Body of pancreas (tissue), 4 donors: ENCODE results near the gene SRSF4. TPM values are rescaled to one million over a fixed set of nuclear protein-coding genes. Genes with fewer than 3 reads are reported as not detected.

ENCODE experiments used
- ATAC-seq: fragments of 150-250 bp; one replicate; pipeline ENCODE4 v1.9.1; 2016
- DNase-seq, 4 donors: peaks; one replicate each; pipeline ENCODE4 v3.0.0-alpha.2; 2019
- H3K27ac ChIP-seq, 4 donors: fragments of 200-600 bp; sonication (generic); 1 replicate in 3 of 4; 2 replicates in 1 of 4; pipeline versions ENCODE4 v1.5.1 to v1.6.1; 2016 to 2019; ENCODE audit warnings: mild to moderate bottlenecking in 1 of 4, mixed read lengths in 1 of 4, moderate library complexity in 1 of 4
- H3K27me3 ChIP-seq, 2 donors: fragments of 200-600 bp; sonication (generic); one replicate each; pipeline ENCODE4 v1.6.0; 2016; ENCODE audit warnings: mild to moderate bottlenecking in 1 of 2
- H3K36me3 ChIP-seq, 2 donors: fragments of 200-600 bp; sonication (generic); replicated peaks in 1 of 2; 2 replicates each; pipeline ENCODE4 v1.5.1; 2016; ENCODE audit warnings: low read depth in 2 of 2; ENCODE audit not compliant: insufficient read depth in 1 of 2
- H3K4me1 ChIP-seq: fragments of 200-600 bp; sonication (generic); one replicate; pipeline ENCODE4 v1.6.0; 2016
- H3K4me3 ChIP-seq, 2 donors: fragments of 200-600 bp; sonication (generic); 1 replicate in 1 of 2; 2 replicates in 1 of 2; pipeline ENCODE4 v1.5.1; 2016 to 2019
- H3K9me3 ChIP-seq, 3 donors: fragments of 200-600 bp; sonication (generic); 1 replicate in 2 of 3; 2 replicates in 1 of 3; pipeline ENCODE4 v1.5.1; 2016
- POLR2A ChIP-seq, 3 donors: fragments of 450-650 bp; IDR thresholded peaks; one replicate each; pipeline ENCODE4 v1.6.1; 2016; ENCODE audit warnings: antibody characterized with exemption in 3 of 3, mild to moderate bottlenecking in 2 of 3
- WGBS, 2 donors: methylation state at CpG; one replicate each; pipeline ENCODE4 v1.1.5; 2017; 5-methylcytosine and 5-hydroxymethylcytosine counted together
- intact Hi-C: fragments of 100-400 bp; cut with DNase I; formaldehyde crosslinking; loops from one replicate; pipeline ENCODE4 v1.15.1; 2023
- small RNA-seq: library from RNA; depleted of rRNA; stranded (forward); fragments of <200 nt; gene quantifications from one replicate; pipeline ENCODE3, GENCODE V24; 2016
- total RNA-seq, 2 donors: library from RNA; depleted of rRNA; stranded (reverse); fragments of >200 nt; gene quantifications; one replicate each; pipeline ENCODE4 v1.1.0, GENCODE V29; 2016
- TF ChIP-seq, protein P1 (sequence below), 7 experiments: fragments of 450-650 bp in 4 of 7; fragments of 200-600 bp in 3 of 7; sonication (generic) in 3 of 7; IDR thresholded peaks; one replicate each; pipeline ENCODE4 v1.5.1; 2016 to 2019; ENCODE audit warnings: antibody characterized with exemption in 7 of 7

The SRSF4 gene
- total RNA-seq, 2 donors from 2014 or later = 50.3 to 58.3 TPM

DNA sequence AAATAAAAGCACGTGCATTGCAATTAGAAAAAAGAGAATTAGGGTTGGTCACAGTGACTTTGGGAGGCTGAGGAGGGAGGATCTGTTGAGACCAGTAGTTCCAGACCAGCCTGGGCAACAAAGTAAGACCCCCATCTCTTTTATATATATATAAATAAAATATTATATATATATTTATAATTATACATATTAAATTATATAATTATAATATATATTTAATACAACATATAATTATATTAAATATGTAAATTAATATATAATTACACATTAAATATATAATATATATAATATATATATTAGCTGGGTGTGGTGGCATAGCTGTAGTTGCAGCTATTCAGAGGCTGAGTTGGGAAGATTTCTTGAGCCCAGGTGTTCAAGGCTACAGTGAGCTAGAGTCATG, 81.2 kb downstream of the SRSF4 start:
- DNase-seq (no peak), ATAC-seq (no peak)
- intact Hi-C loops = no loop called here
- Histone ChIP-seq H3K4me3 (no peak overlapping the region), H3K9me3 (no peaks in the 10 kb centered on the region), H3K27me3 (no peaks in the 10 kb centered on the region), H3K36me3 (peaks cover 0 to 3% of the 10 kb centered on the region in 2 donors), H3K27ac (no peak overlapping the region), H3K4me1 (no peaks in the 10 kb centered on the region)
- TF ChIP-seq, protein P1, sequence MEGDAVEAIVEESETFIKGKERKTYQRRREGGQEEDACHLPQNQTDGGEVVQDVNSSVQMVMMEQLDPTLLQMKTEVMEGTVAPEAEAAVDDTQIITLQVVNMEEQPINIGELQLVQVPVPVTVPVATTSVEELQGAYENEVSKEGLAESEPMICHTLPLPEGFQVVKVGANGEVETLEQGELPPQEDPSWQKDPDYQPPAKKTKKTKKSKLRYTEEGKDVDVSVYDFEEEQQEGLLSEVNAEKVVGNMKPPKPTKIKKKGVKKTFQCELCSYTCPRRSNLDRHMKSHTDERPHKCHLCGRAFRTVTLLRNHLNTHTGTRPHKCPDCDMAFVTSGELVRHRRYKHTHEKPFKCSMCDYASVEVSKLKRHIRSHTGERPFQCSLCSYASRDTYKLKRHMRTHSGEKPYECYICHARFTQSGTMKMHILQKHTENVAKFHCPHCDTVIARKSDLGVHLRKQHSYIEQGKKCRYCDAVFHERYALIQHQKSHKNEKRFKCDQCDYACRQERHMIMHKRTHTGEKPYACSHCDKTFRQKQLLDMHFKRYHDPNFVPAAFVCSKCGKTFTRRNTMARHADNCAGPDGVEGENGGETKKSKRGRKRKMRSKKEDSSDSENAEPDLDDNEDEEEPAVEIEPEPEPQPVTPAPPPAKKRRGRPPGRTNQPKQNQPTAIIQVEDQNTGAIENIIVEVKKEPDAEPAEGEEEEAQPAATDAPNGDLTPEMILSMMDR (IDR thresholded peaks at IDR 0.05) = no peak
- no peak for TF ChIP-seq POLR2A (IDR thresholded peaks at IDR 0.05)
- 84 to 100% methylated on average over 1 of the region's 1 CpG for WGBS, 2 donors

DNA sequence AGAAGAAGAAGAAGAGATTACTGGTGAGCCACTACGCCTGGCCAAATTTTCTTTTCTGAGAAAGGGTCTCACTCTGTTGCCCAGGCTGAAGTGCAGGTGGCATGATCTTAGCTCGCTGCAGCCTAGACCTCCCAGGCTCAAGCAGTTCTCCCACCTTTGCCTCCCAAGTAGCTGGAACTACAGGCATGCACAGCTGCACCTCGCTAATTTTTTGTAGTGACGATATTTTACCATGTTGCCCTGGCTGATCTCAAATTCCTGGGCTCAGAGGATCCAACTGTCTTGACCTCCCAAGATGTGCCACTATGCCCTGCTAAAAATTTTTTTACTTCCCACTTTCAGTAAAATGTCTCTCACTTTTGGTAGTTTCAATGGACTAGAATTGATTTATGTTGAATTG, 82.4 kb downstream of the SRSF4 start:
- H3K4me3 ChIP-seq = no peak overlapping the region
- WGBS, 2 donors = 75 to 79% methylated on average over 4 of the region's 4 CpGs
- no peak for ATAC-seq
- H3K27me3 ChIP-seq = no peaks in the 10 kb centered on the region
- TF ChIP-seq POLR2A (IDR thresholded peaks at IDR 0.05) = no peak
- TF ChIP-seq, protein P1 (IDR thresholded peaks at IDR 0.05) = no peak
- DNase-seq = no peak
- intact Hi-C loops = no loop called here
- no peaks in the 10 kb centered on the region for H3K4me1 ChIP-seq
- no peaks in the 10 kb centered on the region for H3K9me3 ChIP-seq
- no peak overlapping the region for H3K27ac ChIP-seq
- H3K36me3 ChIP-seq = peaks cover 0 to 3% of the 10 kb centered on the region in 2 donors

Small RNA genes lying within 50 kb of the gene (small RNA-seq; reads per million reads assigned to genes)
- gene RF02271 = not detected

Other genes starting within 250 kb of the SRSF4 start
- 1 to 10 TPM in 1 of 2 donors, not detected in 1; 2.6 TPM for gene TMEM200B, start 58.0 kb downstream of the SRSF4 start, total RNA-seq
- gene MECR, start 49.0 kb upstream of the SRSF4 start, total RNA-seq = 10 to 100 TPM; 10.6 to 30.7 TPM
- 10 to 100 TPM; 24.1 to 40.2 TPM for gene PTPRU, start 54.6 kb upstream of the SRSF4 start, total RNA-seq